GM12878 (cell line): ENCODE results near the gene TBCK.

Experiments used
- ATF7 ChIP-seq: fragments of 450-650 bp; IDR thresholded peaks from 2 replicates; pipeline ENCODE4 v1.6.1; 2016; ENCODE audit warnings: low read depth, mild to moderate bottlenecking
- EGR1 ChIP-seq, 2 experiments: IDR thresholded peaks; 1 replicate in 1 of 2; 2 replicates in 1 of 2; pipeline ENCODE4 v1.6.1; 2011 to 2012; ENCODE audit warnings: low read depth in 2 of 2, low read length in 2 of 2, borderline replicate concordance in 1 of 2, mild to moderate bottlenecking in 1 of 2, moderate library complexity in 1 of 2
- EP300 ChIP-seq, 2 experiments: fragments of 150-350 bp in 1 of 2; IDR thresholded peaks; 2 replicates each; pipeline ENCODE4 v1.6.1; 2011 to 2012; ENCODE audit warnings: low read depth in 2 of 2, low read length in 2 of 2, borderline replicate concordance in 1 of 2, improper control_type of control experiment in 1 of 2, inconsistent platforms in 1 of 2; ENCODE audit not compliant: control insufficient read depth in 1 of 2
- HDGF ChIP-seq: fragments of 450-650 bp; IDR thresholded peaks from 2 replicates; pipeline ENCODE4 v1.6.1; 2016; ENCODE audit warnings: antibody characterized with exemption
- LARP7 ChIP-seq: fragments of 450-650 bp; IDR thresholded peaks from 2 replicates; pipeline ENCODE4 v1.6.1; 2017; ENCODE audit warnings: mild to moderate bottlenecking
- SIN3A ChIP-seq: IDR thresholded peaks from 2 replicates; pipeline ENCODE4 v1.6.1; 2012; ENCODE audit warnings: low read depth, low read length, improper control_type of control experiment
- SMAD1 ChIP-seq: fragments of 450-650 bp; IDR thresholded peaks from 2 replicates; pipeline ENCODE4 v1.6.1; 2018; ENCODE audit warnings: mild to moderate bottlenecking, low read depth; ENCODE audit not compliant: partially characterized antibody
- SREBF1 ChIP-seq: IDR thresholded peaks from 2 replicates; pipeline ENCODE4 v1.6.1; 2012; ENCODE audit warnings: mild to moderate bottlenecking, low read length
- TF ChIP-seq, protein P1 (sequence below): IDR thresholded peaks from 2 replicates; pipeline ENCODE4 v1.6.1; 2012; ENCODE audit warnings: low read length, inconsistent platforms
- TF ChIP-seq, protein P2 (sequence below): IDR thresholded peaks from 2 replicates; pipeline ENCODE4 v1.6.1; 2012; ENCODE audit warnings: low read depth, low read length, improper control_type of control experiment
- TF ChIP-seq, protein P3 (sequence below), 3 experiments: IDR thresholded peaks in 2 of 3; conservative IDR thresholded peaks in 1 of 3; 2 replicates each; pipeline ENCODE4 v1.5.1; 2011; ENCODE audit warnings: low read depth in 3 of 3, low read length in 3 of 3, mild to moderate bottlenecking in 3 of 3, control low read depth in 2 of 3, moderate library complexity in 2 of 3, inconsistent platforms in 1 of 3, mixed read lengths in 1 of 3; ENCODE audit not compliant: control insufficient read depth in 2 of 3, insufficient read depth in 1 of 3; ENCODE audit errors: extremely low read depth in 1 of 3

DNA sequence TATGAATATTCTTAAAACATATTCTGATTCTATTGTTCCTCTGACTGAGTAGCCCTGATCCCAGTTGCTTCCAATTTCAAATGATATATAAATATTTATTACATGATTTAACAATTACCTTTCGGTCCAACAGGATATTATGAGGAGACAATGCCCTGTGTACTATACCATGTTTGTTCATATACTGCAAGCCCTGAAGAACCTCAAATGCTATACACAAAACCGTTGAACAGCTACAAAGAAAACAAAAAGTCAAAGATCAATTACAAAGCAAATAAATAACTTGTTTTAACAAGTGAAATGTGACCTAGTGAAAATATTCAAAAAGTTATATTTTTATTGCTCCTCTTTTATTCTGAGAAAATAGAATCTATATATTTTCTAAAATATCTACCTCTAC lies 54.0 kb downstream of the TBCK start:
- TF ChIP-seq SMAD1: no peak
- TF ChIP-seq, protein P1, sequence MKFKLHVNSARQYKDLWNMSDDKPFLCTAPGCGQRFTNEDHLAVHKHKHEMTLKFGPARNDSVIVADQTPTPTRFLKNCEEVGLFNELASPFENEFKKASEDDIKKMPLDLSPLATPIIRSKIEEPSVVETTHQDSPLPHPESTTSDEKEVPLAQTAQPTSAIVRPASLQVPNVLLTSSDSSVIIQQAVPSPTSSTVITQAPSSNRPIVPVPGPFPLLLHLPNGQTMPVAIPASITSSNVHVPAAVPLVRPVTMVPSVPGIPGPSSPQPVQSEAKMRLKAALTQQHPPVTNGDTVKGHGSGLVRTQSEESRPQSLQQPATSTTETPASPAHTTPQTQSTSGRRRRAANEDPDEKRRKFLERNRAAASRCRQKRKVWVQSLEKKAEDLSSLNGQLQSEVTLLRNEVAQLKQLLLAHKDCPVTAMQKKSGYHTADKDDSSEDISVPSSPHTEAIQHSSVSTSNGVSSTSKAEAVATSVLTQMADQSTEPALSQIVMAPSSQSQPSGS: no peak
- TF ChIP-seq EGR1 (IDR thresholded peaks at IDR 0.05; ENCODE audit: borderline replicate concordance in 1 of 2, low read depth in 2 of 2, low read length in 2 of 2): no peak
- TF ChIP-seq, protein P2, sequence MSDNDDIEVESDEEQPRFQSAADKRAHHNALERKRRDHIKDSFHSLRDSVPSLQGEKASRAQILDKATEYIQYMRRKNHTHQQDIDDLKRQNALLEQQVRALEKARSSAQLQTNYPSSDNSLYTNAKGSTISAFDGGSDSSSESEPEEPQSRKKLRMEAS: no peak
- TF ChIP-seq EP300 (IDR thresholded peaks at IDR 0.05; ENCODE audit: borderline replicate concordance in 1 of 2, control insufficient read depth in 1 of 2, low read depth in 2 of 2, low read length in 2 of 2): no peak
- no peak for TF ChIP-seq LARP7
- no peak for TF ChIP-seq SREBF1
- TF ChIP-seq HDGF: no peak
- TF ChIP-seq, protein P3, sequence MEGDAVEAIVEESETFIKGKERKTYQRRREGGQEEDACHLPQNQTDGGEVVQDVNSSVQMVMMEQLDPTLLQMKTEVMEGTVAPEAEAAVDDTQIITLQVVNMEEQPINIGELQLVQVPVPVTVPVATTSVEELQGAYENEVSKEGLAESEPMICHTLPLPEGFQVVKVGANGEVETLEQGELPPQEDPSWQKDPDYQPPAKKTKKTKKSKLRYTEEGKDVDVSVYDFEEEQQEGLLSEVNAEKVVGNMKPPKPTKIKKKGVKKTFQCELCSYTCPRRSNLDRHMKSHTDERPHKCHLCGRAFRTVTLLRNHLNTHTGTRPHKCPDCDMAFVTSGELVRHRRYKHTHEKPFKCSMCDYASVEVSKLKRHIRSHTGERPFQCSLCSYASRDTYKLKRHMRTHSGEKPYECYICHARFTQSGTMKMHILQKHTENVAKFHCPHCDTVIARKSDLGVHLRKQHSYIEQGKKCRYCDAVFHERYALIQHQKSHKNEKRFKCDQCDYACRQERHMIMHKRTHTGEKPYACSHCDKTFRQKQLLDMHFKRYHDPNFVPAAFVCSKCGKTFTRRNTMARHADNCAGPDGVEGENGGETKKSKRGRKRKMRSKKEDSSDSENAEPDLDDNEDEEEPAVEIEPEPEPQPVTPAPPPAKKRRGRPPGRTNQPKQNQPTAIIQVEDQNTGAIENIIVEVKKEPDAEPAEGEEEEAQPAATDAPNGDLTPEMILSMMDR (IDR thresholded peaks at IDR 0.05 in 2 of 3, conservative IDR thresholded peaks at IDR 0.05 in 1 of 3; ENCODE audit: control insufficient read depth in 2 of 3, extremely low read depth in 1 of 3, insufficient read depth in 1 of 3, low read depth in 3 of 3, low read length in 3 of 3): no peak
- no peak for TF ChIP-seq SIN3A
- no peak for TF ChIP-seq ATF7
